IMR-90 (cell line): ENCODE measurements around the gene ADARB2. TPM values are rescaled to one million over a fixed set of nuclear protein-coding genes. Genes with fewer than 3 reads are reported as not detected.

Source experiments
- ATAC-seq: fragments of 200-7000 bp; cut with Tn5 transposase; 2 replicates; pipeline ENCODE4 v1.9.1; 2020; ENCODE audit warnings: low read depth, mild to moderate bottlenecking, moderate library complexity
- BruUV-seq: library from RNA; stranded (reverse); fragments of 400-500 nt; replicated peaks from 2 replicates; lab custom pipeline; 2021; lab: Mats Ljungman, UMichigan
- CTCF ChIA-PET: fragments of 300-600 bp; formaldehyde crosslinking; extraction: SDS; loops from one replicate; lab custom pipeline; 2021; ENCODE audit warnings: antibody characterized with exemption; lab: Yijun Ruan, JAX
- POLR2A ChIA-PET: fragments of 300-600 bp; sonication (Branson Sonifier 250); formaldehyde crosslinking; loops from one replicate; lab custom pipeline; 2022; ENCODE audit warnings: antibody characterized with exemption; ENCODE audit not compliant: unreplicated experiment; lab: Charles Lee
- DNase-seq: peaks from one replicate; pipeline ENCODE4 v3.0.0; 2013
- H2AFZ ChIP-seq: replicated peaks from 2 replicates; pipeline ENCODE3; 2013; ENCODE audit warnings: low read length, mild to moderate bottlenecking; ENCODE audit not compliant: poor library complexity
- H2AK5ac ChIP-seq: 2 replicates; pipeline ENCODE4 v1.6.1; 2013; ENCODE audit warnings: low read depth, low read length, inconsistent platforms
- H2AK9ac ChIP-seq: replicated peaks from 2 replicates; pipeline ENCODE3; 2013; ENCODE audit warnings: mild to moderate bottlenecking, low read depth, low read length, moderate library complexity; ENCODE audit not compliant: poor library complexity
- H2BK120ac ChIP-seq: 2 replicates; pipeline ENCODE4 v1.6.1; 2013; ENCODE audit warnings: low read depth, low read length, inconsistent platforms
- H2BK15ac ChIP-seq: 3 replicates; pipeline ENCODE4 v1.6.1; 2013; ENCODE audit warnings: low read depth, low read length, inconsistent platforms
- H2BK20ac ChIP-seq: 2 replicates; pipeline ENCODE4 v1.6.1; 2013; ENCODE audit warnings: low read depth, mild to moderate bottlenecking, inconsistent platforms, low read length, moderate library complexity
- H2BK5ac ChIP-seq: 2 replicates; pipeline ENCODE4 v1.6.1; 2013; ENCODE audit warnings: mild to moderate bottlenecking, low read depth, low read length, inconsistent platforms; ENCODE audit not compliant: poor library complexity, severe bottlenecking
- H3K14ac ChIP-seq: replicated peaks from 2 replicates; pipeline ENCODE4 v1.6.1; 2013; ENCODE audit warnings: low read depth, low read length, inconsistent platforms
- H3K18ac ChIP-seq: 2 replicates; pipeline ENCODE4 v1.6.1; 2013; ENCODE audit warnings: low read depth, low read length, control low read depth
- H3K23ac ChIP-seq: 2 replicates; pipeline ENCODE4 v1.6.1; 2013; ENCODE audit warnings: low read depth, low read length, inconsistent platforms
- H3K27ac ChIP-seq: 2 replicates; pipeline ENCODE4 v1.5.1; 2013; ENCODE audit warnings: mild to moderate bottlenecking, control low read depth, low read length; ENCODE audit not compliant: insufficient read depth
- H3K27me3 ChIP-seq: 2 replicates; pipeline ENCODE4 v1.6.1; 2013; ENCODE audit warnings: low read length; ENCODE audit not compliant: control insufficient read depth, insufficient read depth
- H3K36me3 ChIP-seq: 2 replicates; pipeline ENCODE4 v1.6.1; 2013; ENCODE audit warnings: low read length, mixed read lengths; ENCODE audit not compliant: control insufficient read depth, insufficient read depth
- H3K4ac ChIP-seq: 2 replicates; pipeline ENCODE4 v1.6.1; 2013; ENCODE audit warnings: low read depth, low read length, inconsistent platforms
- H3K4me1 ChIP-seq: 2 replicates; pipeline ENCODE4 v1.6.1; 2013; ENCODE audit warnings: low read length, mixed read lengths; ENCODE audit not compliant: control insufficient read depth, insufficient read depth
- H3K4me2 ChIP-seq: 2 replicates; pipeline ENCODE4 v1.6.1; 2013; ENCODE audit warnings: low read depth, mild to moderate bottlenecking, control low read depth, low read length, moderate library complexity
- H3K4me3 ChIP-seq: 2 replicates; pipeline ENCODE4 v1.5.1; 2013; ENCODE audit warnings: low read depth, mild to moderate bottlenecking, control low read depth, low read length, moderate library complexity; ENCODE audit not compliant: insufficient read depth
- H3K56ac ChIP-seq: 2 replicates; pipeline ENCODE4 v1.6.1; 2013; ENCODE audit warnings: low read length, inconsistent platforms; ENCODE audit not compliant: insufficient read depth; ENCODE audit errors: extremely low read depth
- H3K79me1 ChIP-seq, 2 experiments: 2 replicates each; pipeline ENCODE4 v1.6.1; 2013; ENCODE audit warnings: low read length in 2 of 2, inconsistent platforms in 1 of 2, low read depth in 1 of 2
- H3K9ac ChIP-seq: 2 replicates; pipeline ENCODE4 v1.6.1; 2013; ENCODE audit warnings: low read depth, low read length, control low read depth
- H3K9me1 ChIP-seq: 2 replicates; pipeline ENCODE4 v1.6.1; 2013; ENCODE audit warnings: low read length, inconsistent platforms; ENCODE audit not compliant: insufficient read depth
- H3K9me3 ChIP-seq: 2 replicates; pipeline ENCODE4 v1.6.1; 2013; ENCODE audit warnings: low read length; ENCODE audit not compliant: control insufficient read depth, insufficient read depth
- H4K20me1 ChIP-seq: 2 replicates; pipeline ENCODE4 v1.6.1; 2013; ENCODE audit warnings: low read length, inconsistent platforms; ENCODE audit not compliant: insufficient read depth
- H4K5ac ChIP-seq: 2 replicates; pipeline ENCODE4 v1.6.1; 2013; ENCODE audit warnings: mild to moderate bottlenecking, low read depth, low read length, control low read depth
- H4K8ac ChIP-seq, 2 experiments: 2 replicates each; pipeline ENCODE4 v1.6.1; 2013; ENCODE audit warnings: low read depth in 2 of 2, low read length in 2 of 2, control low read depth in 1 of 2, inconsistent platforms in 1 of 2
- H4K91ac ChIP-seq: 2 replicates; pipeline ENCODE4 v1.6.1; 2013; ENCODE audit warnings: low read depth, low read length, inconsistent platforms; ENCODE audit not compliant: insufficient read depth
- BHLHE40 ChIP-seq: fragments of 150-350 bp; IDR thresholded peaks from 2 replicates; pipeline ENCODE4 v1.6.1; 2016; ENCODE audit warnings: mild to moderate bottlenecking, low read depth, low read length
- CEBPB ChIP-seq: IDR thresholded peaks from 2 replicates; pipeline ENCODE4 v1.6.1; 2012; ENCODE audit warnings: low read depth, low read length, improper control_type of control experiment
- CHD1 ChIP-seq: IDR thresholded peaks from 2 replicates; pipeline ENCODE4 v1.6.1; 2012; ENCODE audit warnings: low read depth, low read length, improper control_type of control experiment
- FOS ChIP-seq: fragments of 150-350 bp; IDR thresholded peaks from 2 replicates; pipeline ENCODE4 v1.6.1; 2016; ENCODE audit warnings: low read depth, low read length
- MAFK ChIP-seq: IDR thresholded peaks from 2 replicates; pipeline ENCODE4 v1.6.1; 2012; ENCODE audit warnings: low read depth, low read length, improper control_type of control experiment
- MAZ ChIP-seq: IDR thresholded peaks from 2 replicates; pipeline ENCODE4 v1.6.1; 2012; ENCODE audit warnings: low read depth, mild to moderate bottlenecking, low read length, improper control_type of control experiment, moderate library complexity, borderline replicate concordance
- MXI1 ChIP-seq: IDR thresholded peaks from 2 replicates; pipeline ENCODE4 v1.6.1; 2012; ENCODE audit warnings: low read depth, mild to moderate bottlenecking, low read length, moderate library complexity, borderline replicate concordance
- NFE2L2 ChIP-seq: fragments of 150-350 bp; IDR thresholded peaks from 2 replicates; pipeline ENCODE4 v1.6.1; 2016; ENCODE audit warnings: low read depth, mild to moderate bottlenecking, low read length
- POLR2A ChIP-seq: IDR thresholded peaks from 2 replicates; pipeline ENCODE4 v1.6.1; 2012; ENCODE audit warnings: mild to moderate bottlenecking, low read depth, low read length
- RAD21 ChIP-seq: IDR thresholded peaks from 2 replicates; pipeline ENCODE4 v1.6.1; 2012; ENCODE audit warnings: low read length, improper control_type of control experiment
- RCOR1 ChIP-seq: IDR thresholded peaks from 2 replicates; pipeline ENCODE4 v1.6.1; 2012; ENCODE audit warnings: mild to moderate bottlenecking, low read length, improper control_type of control experiment; ENCODE audit not compliant: insufficient replicate concordance
- RFX5 ChIP-seq: IDR thresholded peaks from 2 replicates; pipeline ENCODE4 v1.8.0; 2012; ENCODE audit warnings: low read depth, mild to moderate bottlenecking, low read length, moderate library complexity
- SMC3 ChIP-seq: fragments of 150-350 bp; IDR thresholded peaks from 2 replicates; pipeline ENCODE4 v1.6.1; 2016; ENCODE audit warnings: low read depth, mild to moderate bottlenecking, antibody characterized with exemption, low read length, moderate library complexity
- WGBS, 2 experiments: methylation state at CpG; one replicate each; pipeline versions ENCODE4 v1.1.5 to v1.1.7; 2013; ENCODE audit warnings: missing lambda C conversion rate in 2 of 2; ENCODE audit not compliant: insufficient read length in 1 of 2; ENCODE audit errors: extremely low coverage in 2 of 2; 5-methylcytosine and 5-hydroxymethylcytosine counted together
- dilution Hi-C: fragments of 300-500 bp; cut with HindIII; formaldehyde crosslinking; loops from one replicate; pipeline ENCODE4 v1.14.3; 2018; ENCODE audit warnings: low sequenced_read_pairs; ENCODE audit not compliant: unreplicated experiment
- in situ Hi-C: fragments of 300-500 bp; cut with MboI; formaldehyde crosslinking; loops from 3 replicates; pipeline ENCODE4 v1.14.3; 2019; ENCODE audit warnings: low sequenced_read_pairs, inconsistent platforms, mixed read lengths
- intact Hi-C: fragments of 100-400 bp; cut with micrococcal nuclease; formaldehyde crosslinking; loops from 2 replicates; pipeline ENCODE4 v1.10.0; 2022
- polyA plus RNA-seq, 3 experiments: library from polyadenylated mRNA; depleted of rRNA; stranded (reverse); fragments of >200 nt; gene quantifications; 2 replicates each; pipeline ENCODE4 v1.2.3, GENCODE V29; 2012; ENCODE audit warnings: low replicate concordance in 1 of 3
- total RNA-seq: library from RNA; depleted of rRNA; stranded (reverse); fragments of >200 nt; gene quantifications from 2 replicates; pipeline ENCODE4 v1.2.3, GENCODE V29; 2012
- TF ChIP-seq, protein P1 (sequence below): conservative IDR thresholded peaks from 2 replicates; pipeline ENCODE4 v1.5.1; 2012; ENCODE audit warnings: mild to moderate bottlenecking, low read depth, low read length, improper control_type of control experiment
- TF ChIP-seq, protein P2 (sequence below): fragments of 150-350 bp; IDR thresholded peaks from 2 replicates; pipeline ENCODE4 v1.6.1; 2017; ENCODE audit warnings: mild to moderate bottlenecking, antibody characterized with exemption, low read length, low read depth

Gene ADARB2
- total and polyA plus RNA-seq, 2 of the 4 experiments (the other 2 are of a cell fraction) = not detected

DNA sequence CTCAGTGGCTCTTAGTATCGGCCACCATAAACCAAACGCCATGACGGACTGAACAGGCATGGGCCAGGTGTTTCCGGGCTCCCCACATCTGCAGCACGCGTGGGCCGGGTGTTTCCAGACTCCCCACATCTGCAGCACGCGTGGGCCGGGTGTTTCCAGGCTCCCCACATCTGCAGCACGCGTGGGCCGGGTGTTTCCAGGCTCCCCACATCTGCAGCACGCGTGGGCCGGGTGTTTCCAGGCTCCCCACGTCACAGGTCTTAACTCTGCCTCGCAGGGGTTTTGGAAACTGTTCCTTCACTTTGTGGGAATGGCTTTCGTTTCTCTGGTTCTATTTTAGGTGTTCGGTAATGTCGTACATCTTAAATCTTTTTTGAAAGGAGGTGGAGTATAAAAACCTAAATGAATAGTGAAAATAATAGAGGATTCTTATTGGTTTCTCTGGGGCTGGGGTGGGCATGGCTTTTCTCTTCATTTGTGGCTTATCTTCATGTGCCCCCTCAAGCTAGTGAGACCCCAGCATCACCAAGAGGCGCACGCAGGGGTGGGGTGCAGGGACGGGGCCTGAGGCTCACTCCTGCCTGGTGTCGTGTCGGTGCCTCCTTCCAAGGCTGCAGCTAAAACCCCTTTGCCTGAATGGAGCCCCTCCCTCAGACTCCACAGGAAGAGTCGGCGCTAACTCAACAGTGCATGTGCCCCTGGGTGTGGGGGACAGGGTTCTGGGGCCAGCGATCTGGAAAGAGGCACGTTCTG lies 554.9 kb downstream of the ADARB2 start:
- no peak overlapping the region for H4K91ac ChIP-seq
- no peaks in the 10 kb centered on the region; the same call in 1 of the 2 replicates for H3K27me3 ChIP-seq
- no peaks in the 10 kb centered on the region for H3K9me1 ChIP-seq
- H3K27ac ChIP-seq = no peak overlapping the region
- H2AK5ac ChIP-seq = no peak overlapping the region
- POLR2A ChIA-PET = no interaction called here
- H3K23ac ChIP-seq = no peak overlapping the region
- no peak overlapping the region for H2AFZ ChIP-seq
- H3K9ac ChIP-seq = no peak overlapping the region
- no peak overlapping the region for H4K5ac ChIP-seq
- intact Hi-C loops (no loop called here), dilution Hi-C loops (no loop called here), in situ Hi-C loops (no loop called here)
- H3K36me3 ChIP-seq = no peaks in the 10 kb centered on the region
- H3K9me3 ChIP-seq = no peaks in the 10 kb centered on the region; the same call in 1 of the 2 replicates
- no peak overlapping the region for H2BK120ac ChIP-seq
- BruUV-seq = no TSS peak
- no peak overlapping the region for H2BK20ac ChIP-seq
- H3K4ac ChIP-seq = no peak overlapping the region
- no peak overlapping the region for H3K4me2 ChIP-seq
- H2BK5ac ChIP-seq = no peak overlapping the region
- 62% methylated on average over 9 of the region's 30 CpGs; no CpG with 5 or more reads in 1 of the 2 experiments for WGBS, 2 experiments
- no peak for ATAC-seq
- TF ChIP-seq RFX5 (no peak), MXI1 (no peak), RCOR1 (no peak), CEBPB (no peak), RAD21 (no peak), FOS (no peak), MAFK (no peak), BHLHE40 (no peak), MAZ (no peak), SMC3 (no peak), POLR2A (no peak), NFE2L2 (no peak), CHD1 (no peak)
- TF ChIP-seq, protein P1, sequence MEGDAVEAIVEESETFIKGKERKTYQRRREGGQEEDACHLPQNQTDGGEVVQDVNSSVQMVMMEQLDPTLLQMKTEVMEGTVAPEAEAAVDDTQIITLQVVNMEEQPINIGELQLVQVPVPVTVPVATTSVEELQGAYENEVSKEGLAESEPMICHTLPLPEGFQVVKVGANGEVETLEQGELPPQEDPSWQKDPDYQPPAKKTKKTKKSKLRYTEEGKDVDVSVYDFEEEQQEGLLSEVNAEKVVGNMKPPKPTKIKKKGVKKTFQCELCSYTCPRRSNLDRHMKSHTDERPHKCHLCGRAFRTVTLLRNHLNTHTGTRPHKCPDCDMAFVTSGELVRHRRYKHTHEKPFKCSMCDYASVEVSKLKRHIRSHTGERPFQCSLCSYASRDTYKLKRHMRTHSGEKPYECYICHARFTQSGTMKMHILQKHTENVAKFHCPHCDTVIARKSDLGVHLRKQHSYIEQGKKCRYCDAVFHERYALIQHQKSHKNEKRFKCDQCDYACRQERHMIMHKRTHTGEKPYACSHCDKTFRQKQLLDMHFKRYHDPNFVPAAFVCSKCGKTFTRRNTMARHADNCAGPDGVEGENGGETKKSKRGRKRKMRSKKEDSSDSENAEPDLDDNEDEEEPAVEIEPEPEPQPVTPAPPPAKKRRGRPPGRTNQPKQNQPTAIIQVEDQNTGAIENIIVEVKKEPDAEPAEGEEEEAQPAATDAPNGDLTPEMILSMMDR = no peak
- TF ChIP-seq, protein P2, sequence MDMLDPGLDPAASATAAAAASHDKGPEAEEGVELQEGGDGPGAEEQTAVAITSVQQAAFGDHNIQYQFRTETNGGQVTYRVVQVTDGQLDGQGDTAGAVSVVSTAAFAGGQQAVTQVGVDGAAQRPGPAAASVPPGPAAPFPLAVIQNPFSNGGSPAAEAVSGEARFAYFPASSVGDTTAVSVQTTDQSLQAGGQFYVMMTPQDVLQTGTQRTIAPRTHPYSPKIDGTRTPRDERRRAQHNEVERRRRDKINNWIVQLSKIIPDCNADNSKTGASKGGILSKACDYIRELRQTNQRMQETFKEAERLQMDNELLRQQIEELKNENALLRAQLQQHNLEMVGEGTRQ = no peak
- CTCF ChIA-PET = no interaction called here
- no peak overlapping the region for H2AK9ac ChIP-seq
- no peak overlapping the region for H3K4me3 ChIP-seq
- H3K56ac ChIP-seq = no peak overlapping the region
- no peak for DNase-seq
- no peak overlapping the region for H3K14ac ChIP-seq
- H3K79me1 ChIP-seq = no peaks in the 10 kb centered on the region
- no peak overlapping the region for H3K18ac ChIP-seq
- no peak overlapping the region for H2BK15ac ChIP-seq
- no peaks in the 10 kb centered on the region for H3K4me1 ChIP-seq
- H4K8ac ChIP-seq = no peak overlapping the region
- H4K20me1 ChIP-seq = no peaks in the 10 kb centered on the region
